ENCODE results near the gene WRAP73.

GRCh38 chr1:3680488-3681230, 30.8 kb upstream of the WRAP73 start:
- TF ChIP-seq CTCF (IDR thresholded peaks at IDR 0.05; ENCODE audit: low read length), result no peak
- TF ChIP-seq EZH2 (IDR thresholded peaks at IDR 0.05; ENCODE audit: borderline replicate concordance, low read length), result no peak

All from OCI-LY1 (cell line).